HEK293T (cell line): Measurements from ENCODE around the gene CTSE.

Experiments
- ARNT ChIP-seq: fragments of 450-650 bp; IDR thresholded peaks from 2 replicates; pipeline ENCODE4 v1.6.1; 2017; ENCODE audit warnings: mild to moderate bottlenecking
- ELF4 ChIP-seq: fragments of 450-650 bp; IDR thresholded peaks from 2 replicates; pipeline ENCODE4 v1.6.1; 2017; ENCODE audit warnings: antibody characterized with exemption
- FOXA1 ChIP-seq: fragments of 450-650 bp; IDR thresholded peaks from 2 replicates; pipeline ENCODE4 v1.6.1; 2016; ENCODE audit warnings: mild to moderate bottlenecking
- FOXK2 ChIP-seq: fragments of 450-650 bp; IDR thresholded peaks from 2 replicates; pipeline ENCODE4 v1.6.1; 2016; ENCODE audit warnings: mild to moderate bottlenecking
- FOXM1 ChIP-seq: fragments of 450-650 bp; IDR thresholded peaks from 2 replicates; pipeline ENCODE4 v1.6.1; 2017; ENCODE audit warnings: mild to moderate bottlenecking, borderline replicate concordance
- L3MBTL2 ChIP-seq: fragments of 450-650 bp; conservative IDR thresholded peaks from 2 replicates; pipeline ENCODE4 v1.6.1; 2016; ENCODE audit warnings: mild to moderate bottlenecking
- NFRKB ChIP-seq: fragments of 450-650 bp; IDR thresholded peaks from 2 replicates; pipeline ENCODE4 v1.6.1; 2016; ENCODE audit warnings: mild to moderate bottlenecking, moderate library complexity
- SP1 ChIP-seq: fragments of 450-650 bp; IDR thresholded peaks from 2 replicates; pipeline ENCODE4 v1.6.1; 2017
- TARDBP ChIP-seq: fragments of 450-650 bp; IDR thresholded peaks from 2 replicates; pipeline ENCODE4 v1.6.1; 2016
- TF ChIP-seq, protein P1 (sequence below): fragments of 450-650 bp; IDR thresholded peaks from 2 replicates; pipeline ENCODE4 v1.6.1; 2016

GRCh38 chr1:206058927-206059292, 35.2 kb upstream of the CTSE start:
- TF ChIP-seq FOXA1 (no peak), FOXM1 (no peak), NFRKB (no peak), FOXK2 (no peak), ELF4 (no peak), ARNT (no peak), L3MBTL2 (no peak), TARDBP (no peak), SP1 (no peak)
- TF ChIP-seq, protein P1, sequence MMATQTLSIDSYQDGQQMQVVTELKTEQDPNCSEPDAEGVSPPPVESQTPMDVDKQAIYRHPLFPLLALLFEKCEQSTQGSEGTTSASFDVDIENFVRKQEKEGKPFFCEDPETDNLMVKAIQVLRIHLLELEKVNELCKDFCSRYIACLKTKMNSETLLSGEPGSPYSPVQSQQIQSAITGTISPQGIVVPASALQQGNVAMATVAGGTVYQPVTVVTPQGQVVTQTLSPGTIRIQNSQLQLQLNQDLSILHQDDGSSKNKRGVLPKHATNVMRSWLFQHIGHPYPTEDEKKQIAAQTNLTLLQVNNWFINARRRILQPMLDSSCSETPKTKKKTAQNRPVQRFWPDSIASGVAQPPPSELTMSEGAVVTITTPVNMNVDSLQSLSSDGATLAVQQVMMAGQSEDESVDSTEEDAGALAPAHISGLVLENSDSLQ = no peak
